Measurements from ENCODE around the gene EHMT1. TPM values are rescaled to one million over a fixed set of nuclear protein-coding genes. Genes with fewer than 3 reads are reported as not detected.

EHMT1 gene
- total RNA-seq, 2 experiments from 2014 or later, result 80.6 to 87.8 TPM

GRCh38 chr9:137671721-137672120 lies 52.9 kb downstream of the EHMT1 start:
- intact Hi-C loops (cut with DNase I, micrococcal nuclease), result loop anchor here in 1 of 2 experiments (1.0 to 10.0 kb wide), 4 partner anchors 43 to 353 kb away; no protein-coding TSS in a partner anchor
- ChIA-PET CTCF (no interaction called here), POLR2A (no interaction called here)
- Mint-ChIP-seq H3K4me1 (ENCODE audit: low read depth) (peaks cover 58% of the 10 kb centered on the region), H3K27ac (no peak overlapping the region), H3K4me3 (no peak overlapping the region), H3K36me3 (ENCODE audit: low read depth) (peaks cover 51% of the 10 kb centered on the region), H3K9me3 (no peaks in the 10 kb centered on the region), H3K27me3 (no peaks in the 10 kb centered on the region)
- H3K27me3 ChIP-seq (ENCODE audit: control insufficient read depth in 1 of 2, insufficient read depth in 2 of 2, low read length in 2 of 2), result no peaks in the 10 kb centered on the region
- H3K36me3 ChIP-seq (ENCODE audit: insufficient read depth, low read length), result peaks cover 16% of the 10 kb centered on the region
- H3K9me3 ChIP-seq (ENCODE audit: control insufficient read depth in 1 of 2, insufficient read depth in 1 of 2, low read length in 2 of 2), result no peaks in the 10 kb centered on the region
- ATAC-seq (ENCODE audit: poor library complexity) (no peak), DNase-seq (no peak)
- H3K4me1 ChIP-seq (ENCODE audit: insufficient read depth, low read length), result peaks cover 27% of the 10 kb centered on the region
- no peak overlapping the region for H3K4me3 ChIP-seq (ENCODE audit: low read length)
- TF ChIP-seq, protein P1, sequence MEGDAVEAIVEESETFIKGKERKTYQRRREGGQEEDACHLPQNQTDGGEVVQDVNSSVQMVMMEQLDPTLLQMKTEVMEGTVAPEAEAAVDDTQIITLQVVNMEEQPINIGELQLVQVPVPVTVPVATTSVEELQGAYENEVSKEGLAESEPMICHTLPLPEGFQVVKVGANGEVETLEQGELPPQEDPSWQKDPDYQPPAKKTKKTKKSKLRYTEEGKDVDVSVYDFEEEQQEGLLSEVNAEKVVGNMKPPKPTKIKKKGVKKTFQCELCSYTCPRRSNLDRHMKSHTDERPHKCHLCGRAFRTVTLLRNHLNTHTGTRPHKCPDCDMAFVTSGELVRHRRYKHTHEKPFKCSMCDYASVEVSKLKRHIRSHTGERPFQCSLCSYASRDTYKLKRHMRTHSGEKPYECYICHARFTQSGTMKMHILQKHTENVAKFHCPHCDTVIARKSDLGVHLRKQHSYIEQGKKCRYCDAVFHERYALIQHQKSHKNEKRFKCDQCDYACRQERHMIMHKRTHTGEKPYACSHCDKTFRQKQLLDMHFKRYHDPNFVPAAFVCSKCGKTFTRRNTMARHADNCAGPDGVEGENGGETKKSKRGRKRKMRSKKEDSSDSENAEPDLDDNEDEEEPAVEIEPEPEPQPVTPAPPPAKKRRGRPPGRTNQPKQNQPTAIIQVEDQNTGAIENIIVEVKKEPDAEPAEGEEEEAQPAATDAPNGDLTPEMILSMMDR (IDR thresholded peaks at IDR 0.05), result no peak
- H3K27ac ChIP-seq (ENCODE audit: low read depth in 1 of 2, low read length in 2 of 2), result no peak overlapping the region

GRCh38 chr9:137672907-137673791 lies 54.3 kb downstream of the EHMT1 start:
- Histone ChIP-seq H3K36me3 (ENCODE audit: insufficient read depth, low read length) (peaks cover 15% of the 10 kb centered on the region), H3K27ac (ENCODE audit: low read depth in 1 of 2, low read length in 2 of 2) (no peak overlapping the region), H3K4me3 (ENCODE audit: low read length) (no peak overlapping the region), H3K9me3 (ENCODE audit: control insufficient read depth in 1 of 2, insufficient read depth in 1 of 2, low read length in 2 of 2) (no peaks in the 10 kb centered on the region), H3K4me1 (ENCODE audit: insufficient read depth, low read length) (peaks cover 22% of the 10 kb centered on the region), H3K27me3 (ENCODE audit: control insufficient read depth in 1 of 2, insufficient read depth in 2 of 2, low read length in 2 of 2) (no peaks in the 10 kb centered on the region)
- intact Hi-C loops (cut with DNase I, micrococcal nuclease), result loop anchor here in 1 of 2 experiments (2.0 to 10.0 kb wide), 3 partner anchors 44 to 352 kb away; no protein-coding TSS in a partner anchor
- ChIA-PET CTCF (interaction anchor here (0.5 to 1.3 kb wide), 8 partner anchors 10 to 100 kb away, joined by 3 to 4 read pairs (median 3); no protein-coding TSS in a partner anchor), POLR2A (interaction anchor here (0.9 kb wide), 1 partner anchor 10 kb away, joined by 3 read pairs; no protein-coding TSS in a partner anchor)
- Mint-ChIP-seq H3K4me1 (ENCODE audit: low read depth) (peaks cover 46% of the 10 kb centered on the region), H3K9me3 (no peaks in the 10 kb centered on the region), H3K27ac (peak overlapping the region; percentile 62), H3K36me3 (ENCODE audit: low read depth) (peaks cover 44% of the 10 kb centered on the region), H3K4me3 (no peak overlapping the region), H3K27me3 (no peaks in the 10 kb centered on the region)
- peak in 12 of 14 experiments; percentile 9 to 77 (median 34) for DNase-seq
- ATAC-seq (ENCODE audit: poor library complexity), result peak; percentile 86
- TF ChIP-seq, protein P1 (IDR thresholded peaks at IDR 0.05), result peak; percentile 91

- Histone ChIP-seq H3K4me1 (ENCODE audit: insufficient read depth, low read length) (peaks cover 22% of the 10 kb centered on the region), H3K4me3 (ENCODE audit: low read length) (no peak overlapping the region), H3K36me3 (ENCODE audit: insufficient read depth, low read length) (peaks cover 17% of the 10 kb centered on the region), H3K27ac (ENCODE audit: low read depth in 1 of 2, low read length in 2 of 2) (no peak overlapping the region), H3K27me3 (ENCODE audit: control insufficient read depth in 1 of 2, insufficient read depth in 2 of 2, low read length in 2 of 2) (no peaks in the 10 kb centered on the region), H3K9me3 (ENCODE audit: control insufficient read depth in 1 of 2, insufficient read depth in 1 of 2, low read length in 2 of 2) (no peaks in the 10 kb centered on the region)
- peaks cover 44% of the 10 kb centered on the region for H3K4me1 Mint-ChIP-seq (ENCODE audit: low read depth)
- H3K27ac Mint-ChIP-seq, result no peak overlapping the region
- TF ChIP-seq, protein P1 (IDR thresholded peaks at IDR 0.05), result no peak
- no peaks in the 10 kb centered on the region for H3K27me3 Mint-ChIP-seq
- CTCF ChIA-PET, result no interaction called here
- H3K36me3 Mint-ChIP-seq (ENCODE audit: low read depth), result peaks cover 42% of the 10 kb centered on the region
- POLR2A ChIA-PET, result no interaction called here
- no peaks in the 10 kb centered on the region for H3K9me3 Mint-ChIP-seq
- ATAC-seq (ENCODE audit: poor library complexity) (no peak), DNase-seq (no peak)
- intact Hi-C loops (cut with DNase I, micrococcal nuclease), result loop anchor here in 1 of 2 experiments (2.0 to 10.0 kb wide), 3 partner anchors 45 to 351 kb away; no protein-coding TSS in a partner anchor
- H3K4me3 Mint-ChIP-seq, result no peak overlapping the region
Observed at GRCh38 chr9:137673886-137674285, 55.1 kb downstream of the EHMT1 start.

All from CD4-positive, alpha-beta T cell (primary cell).